Duodenal mucosa (tissue), 2 donors: Measurements from ENCODE around the gene GNAI3.

Experiments used
- H3K27ac ChIP-seq: one replicate; pipeline ENCODE4 v1.7.0; 2013; ENCODE audit warnings: low read depth, low read length
- H3K27me3 ChIP-seq, 2 donors: one replicate each; pipeline ENCODE4 v1.7.0; 2013; ENCODE audit warnings: low read length in 2 of 2, control low read depth in 1 of 2; ENCODE audit not compliant: insufficient read depth in 2 of 2, control insufficient read depth in 1 of 2
- H3K36me3 ChIP-seq, 2 donors: one replicate each; pipeline ENCODE4 v1.7.0; 2013; ENCODE audit warnings: low read length in 2 of 2, control low read depth in 1 of 2; ENCODE audit not compliant: insufficient read depth in 2 of 2, control insufficient read depth in 1 of 2
- H3K4me1 ChIP-seq, 2 donors: one replicate each; pipeline ENCODE4 v1.7.0; 2013; ENCODE audit warnings: low read length in 2 of 2, control low read depth in 1 of 2; ENCODE audit not compliant: insufficient read depth in 2 of 2, control insufficient read depth in 1 of 2
- H3K4me3 ChIP-seq, 2 donors: one replicate each; pipeline ENCODE4 v1.7.0; 2013; ENCODE audit warnings: low read length in 2 of 2, low read depth in 1 of 2
- H3K9ac ChIP-seq, 2 donors: one replicate each; pipeline ENCODE4 v1.7.0; 2013; ENCODE audit warnings: low read length in 2 of 2, low read depth in 1 of 2
- H3K9me3 ChIP-seq, 2 donors: one replicate each; pipeline ENCODE4 v1.7.0; 2013; ENCODE audit warnings: low read length in 2 of 2, control low read depth in 1 of 2; ENCODE audit not compliant: control insufficient read depth in 1 of 2

Gene GNAI3

DNA sequence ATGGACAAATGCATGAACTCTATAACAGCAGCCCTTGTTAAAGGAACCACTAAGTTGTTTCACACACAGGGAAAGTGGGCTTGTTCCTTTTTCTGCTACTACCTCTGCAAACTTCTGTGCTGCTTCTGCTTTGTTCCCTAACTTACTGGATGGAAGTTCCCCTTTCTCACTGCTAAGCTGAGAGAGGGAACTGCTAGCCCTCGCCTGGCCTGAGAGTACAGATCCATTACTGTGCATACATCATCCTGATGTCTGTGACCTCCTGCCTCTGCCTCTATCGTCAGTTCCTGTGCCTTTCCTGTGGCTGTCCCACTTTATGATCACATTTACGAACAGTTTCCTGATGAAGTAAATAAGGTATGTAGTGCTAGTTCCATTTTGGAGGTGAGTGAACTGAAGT is 67.5 kb downstream of the GNAI3 start:
- Histone ChIP-seq H3K4me3 (no peak overlapping the region), H3K27me3 (no peaks in the 10 kb centered on the region), H3K4me1 (peaks cover 34 to 52% of the 10 kb centered on the region in 2 donors), H3K27ac (peak overlapping the region; percentile 23), H3K36me3 (no peaks in the 10 kb centered on the region), H3K9ac (no peak overlapping the region), H3K9me3 (no peaks in the 10 kb centered on the region)

DNA sequence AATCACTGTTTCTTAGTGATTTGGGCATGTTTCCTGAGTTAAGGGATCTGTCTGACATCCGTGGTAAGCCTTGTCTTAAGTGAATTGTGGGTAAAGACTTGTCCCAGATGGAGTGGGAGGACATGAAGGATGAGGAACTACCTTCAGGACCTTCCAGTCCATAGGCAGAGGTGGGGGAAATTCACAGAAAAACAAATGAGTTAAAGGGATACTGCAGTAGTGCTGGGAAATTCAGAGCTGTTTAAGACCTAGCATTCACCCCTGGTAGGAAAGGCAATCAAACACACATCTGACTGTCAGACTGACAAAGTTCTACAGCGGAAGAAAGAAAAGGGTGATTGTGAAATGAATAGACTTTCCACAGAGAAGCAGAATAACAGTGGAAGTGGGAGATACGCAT is 68.0 kb downstream of the GNAI3 start:
- Histone ChIP-seq H3K27me3 (no peaks in the 10 kb centered on the region), H3K27ac (peak overlapping the region; percentile 23), H3K9me3 (no peaks in the 10 kb centered on the region), H3K4me1 (peaks cover 39 to 52% of the 10 kb centered on the region in 2 donors), H3K9ac (no peak overlapping the region), H3K4me3 (no peak overlapping the region), H3K36me3 (no peaks in the 10 kb centered on the region)

DNA sequence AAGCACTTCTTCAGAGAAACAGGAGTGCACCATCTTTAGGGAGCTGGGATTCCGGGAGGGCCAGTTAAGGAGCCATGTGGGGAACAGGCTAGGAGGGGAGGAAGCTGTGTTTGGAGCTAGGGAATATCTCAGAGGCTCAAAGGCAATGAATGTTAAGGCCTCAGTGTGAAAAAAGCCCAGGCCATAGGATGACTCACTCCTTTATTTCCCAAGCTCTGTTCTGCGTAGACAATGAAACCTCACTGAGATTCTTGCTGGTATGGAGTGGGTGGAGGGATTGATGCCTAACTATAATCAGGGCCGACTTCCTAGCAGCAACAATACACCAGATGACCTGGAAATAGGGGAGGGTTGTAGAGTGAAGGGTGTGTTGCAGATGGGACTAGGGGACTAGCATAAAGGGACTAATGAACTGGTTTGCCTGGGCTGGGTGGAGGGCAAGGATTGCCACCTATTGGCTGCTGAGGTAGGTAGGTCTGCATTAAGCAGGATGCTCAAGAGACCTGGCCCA is 68.9 kb downstream of the GNAI3 start:
- no peak overlapping the region for H3K9ac ChIP-seq

DNA sequence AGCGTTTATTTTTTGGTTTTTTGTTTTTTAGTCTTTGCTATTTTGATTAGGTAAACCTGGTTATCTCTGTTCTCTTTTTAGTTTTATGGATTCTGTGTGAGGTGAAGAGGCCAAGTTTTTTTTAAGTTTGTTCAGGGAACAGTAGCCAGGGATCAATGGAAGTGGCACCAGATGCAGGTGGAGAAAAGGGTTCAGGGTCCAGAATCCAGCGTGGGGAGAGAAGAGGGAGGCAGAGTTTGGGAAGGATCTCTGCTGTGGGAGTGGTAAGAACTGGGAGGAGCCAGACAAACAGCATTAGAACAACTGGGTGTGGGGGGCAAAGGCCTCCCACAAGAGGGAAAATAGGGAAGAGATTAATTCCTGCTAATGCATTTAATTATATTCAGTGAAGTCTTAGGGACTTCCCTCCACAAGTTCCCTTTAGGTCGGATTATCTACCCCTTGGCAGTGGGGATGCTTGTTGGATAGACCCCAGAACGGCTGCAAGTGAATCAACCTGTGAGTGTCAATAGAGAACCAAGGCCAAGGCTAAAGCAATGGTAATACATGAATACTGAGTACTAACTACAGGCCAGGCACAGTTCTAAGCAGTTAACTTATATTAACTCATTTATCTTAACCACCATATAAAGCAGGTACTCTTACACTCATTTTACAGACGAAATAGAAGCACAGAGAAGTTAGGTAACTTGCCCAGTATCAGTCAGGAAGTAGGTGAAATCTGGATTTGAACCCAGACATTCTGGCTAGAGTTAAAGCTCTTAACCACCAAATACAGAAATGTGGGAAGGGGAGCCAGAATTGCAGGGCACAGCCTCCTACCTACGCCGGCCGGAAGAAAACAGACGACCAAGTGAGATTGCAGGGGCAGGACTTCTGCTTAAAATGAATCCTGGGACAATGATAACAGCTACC is 70.5 kb downstream of the GNAI3 start:
- peak overlapping the region; percentile 23 to 79 for H3K9ac ChIP-seq
- H3K4me3 ChIP-seq, result peak overlapping the region; percentile 89 to 98
- peak overlapping the region; percentile 74 for H3K27ac ChIP-seq
- H3K27me3 ChIP-seq, result no peaks in the 10 kb centered on the region
- H3K36me3 ChIP-seq, result no peaks in the 10 kb centered on the region
- H3K9me3 ChIP-seq, result no peaks in the 10 kb centered on the region
- peaks cover 56 to 71% of the 10 kb centered on the region in 2 donors for H3K4me1 ChIP-seq

More for the DNA sequence above, 68.9 kb downstream of the GNAI3 start:
- H3K36me3 ChIP-seq, result no peaks in the 10 kb centered on the region
- H3K9me3 ChIP-seq, result no peaks in the 10 kb centered on the region
- no peaks in the 10 kb centered on the region for H3K27me3 ChIP-seq
- peaks cover 48 to 62% of the 10 kb centered on the region in 2 donors for H3K4me1 ChIP-seq
- H3K4me3 ChIP-seq, result no peak overlapping the region
- no peak overlapping the region for H3K27ac ChIP-seq

DNA sequence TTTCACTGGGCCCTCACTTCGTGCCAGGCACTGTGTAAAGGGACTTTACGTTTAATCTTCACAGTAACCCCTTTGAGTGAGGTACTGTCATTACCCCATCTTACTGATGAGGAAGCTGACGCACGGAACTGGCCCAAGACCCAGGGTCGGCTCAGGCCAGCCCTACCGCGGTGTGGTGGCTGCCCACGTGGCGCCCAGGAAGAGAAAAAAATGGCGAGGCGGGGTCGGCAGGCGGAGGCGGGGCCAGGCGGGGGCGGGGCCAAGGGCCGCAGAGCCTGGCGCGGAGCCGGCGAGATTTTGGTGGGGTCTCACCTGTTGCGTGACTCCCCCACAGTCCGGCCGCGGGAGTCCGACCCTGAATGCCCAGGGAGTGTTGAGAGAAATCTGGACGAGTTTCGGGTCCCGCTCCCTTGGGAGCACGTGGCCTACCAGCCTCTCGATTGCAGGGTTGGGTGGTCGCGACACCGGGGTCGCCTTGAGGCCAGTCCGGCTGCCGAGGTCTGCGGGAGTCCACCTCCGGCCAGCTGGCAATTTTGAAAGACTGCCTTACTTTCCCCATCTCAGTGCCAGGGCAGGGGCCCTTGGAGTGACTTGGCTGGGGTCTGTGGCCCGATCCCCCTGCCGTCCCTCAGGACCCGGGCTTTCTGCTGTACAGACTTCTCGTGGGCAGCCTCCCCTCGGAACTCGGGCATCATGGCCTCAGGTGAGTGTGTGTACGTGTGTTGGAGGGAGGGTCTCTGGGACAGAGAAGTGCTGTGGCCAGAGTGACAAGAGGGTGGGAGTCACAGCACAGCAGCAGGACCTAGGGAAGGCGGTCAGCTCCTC is 71.4 kb downstream of the GNAI3 start, which contains the start of the genes AMPD2 and GNAT2:
Gene AMPD2 (plus strand): TSS at position 262 of the 825 bp plus-strand sequence. CDS start 1,339 bp downstream, outside the sequence.
Gene GNAT2 (minus strand): TSS at position 41 of the 825 bp plus-strand sequence. CDS start 6,746 bp downstream, outside the sequence.
- Histone ChIP-seq H3K4me1 (peaks cover 60 to 66% of the 10 kb centered on the region in 2 donors), H3K9ac (peak within 1 kb of the TSS; percentile 79 to 93), H3K4me3 (peak within 1 kb of the TSS; percentile 89 to 98), H3K36me3 (no peaks in the 10 kb centered on the region), H3K9me3 (no peaks in the 10 kb centered on the region), H3K27me3 (no peaks in the 10 kb centered on the region), H3K27ac (peak within 1 kb of the TSS; percentile 74)

DNA sequence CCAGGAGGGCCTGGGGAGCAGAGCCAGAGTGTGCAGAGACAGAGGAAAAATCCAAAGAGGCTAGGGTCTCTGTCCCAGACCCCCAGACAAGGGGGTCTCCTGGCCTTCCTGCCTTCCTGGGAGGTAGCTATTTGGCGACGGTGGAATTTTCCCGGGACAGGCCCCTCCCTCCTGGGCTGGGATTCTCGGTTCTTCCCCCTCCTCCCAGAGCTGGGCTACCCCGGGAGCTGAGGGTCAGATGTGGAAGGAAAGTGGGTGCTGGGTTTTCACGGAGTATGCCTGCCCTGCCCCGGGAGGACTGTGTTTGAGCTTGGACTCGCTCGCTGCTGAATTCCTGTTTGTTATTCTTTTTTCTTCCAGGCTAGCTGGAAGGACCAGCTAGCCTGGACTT is 72.0 kb downstream of the GNAI3 start:
- no peaks in the 10 kb centered on the region for H3K9me3 ChIP-seq
- peak overlapping the region; percentile 89 to 98 for H3K4me3 ChIP-seq
- no peaks in the 10 kb centered on the region for H3K27me3 ChIP-seq
- peaks cover 60 to 66% of the 10 kb centered on the region in 2 donors for H3K4me1 ChIP-seq
- H3K9ac ChIP-seq, result peak overlapping the region; percentile 79 to 93
- peak overlapping the region; percentile 74 for H3K27ac ChIP-seq
- peaks cover 0 to 2% of the 10 kb centered on the region in 2 donors for H3K36me3 ChIP-seq

DNA sequence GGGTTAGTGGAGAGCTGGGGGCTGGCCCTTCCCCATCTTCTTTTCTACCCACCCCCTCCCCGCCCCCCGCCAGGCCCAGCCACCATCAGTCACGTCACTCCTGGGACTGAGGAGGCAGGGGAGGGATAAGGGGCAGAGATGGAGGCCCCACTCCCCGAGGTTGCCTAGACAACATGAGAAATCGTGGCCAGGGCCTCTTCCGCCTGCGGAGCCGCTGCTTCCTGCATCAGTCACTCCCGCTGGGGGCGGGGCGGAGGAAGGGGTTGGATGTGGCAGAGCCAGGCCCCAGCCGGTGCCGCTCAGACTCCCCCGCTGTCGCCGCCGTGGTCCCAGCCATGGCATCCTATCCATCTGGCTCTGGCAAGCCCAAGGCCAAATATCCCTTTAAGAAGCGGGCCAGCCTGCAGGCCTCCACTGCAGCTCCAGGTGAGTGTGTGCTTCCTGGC is 72.4 kb downstream of the GNAI3 start:
- peak overlapping the region; percentile 74 for H3K27ac ChIP-seq
- H3K27me3 ChIP-seq, result no peaks in the 10 kb centered on the region
- H3K4me3 ChIP-seq, result peak overlapping the region; percentile 89 to 98
- H3K4me1 ChIP-seq, result peaks cover 60 to 64% of the 10 kb centered on the region in 2 donors
- no peaks in the 10 kb centered on the region for H3K9me3 ChIP-seq
- peaks cover 0 to 7% of the 10 kb centered on the region in 2 donors for H3K36me3 ChIP-seq
- peak overlapping the region; percentile 79 to 93 for H3K9ac ChIP-seq

DNA sequence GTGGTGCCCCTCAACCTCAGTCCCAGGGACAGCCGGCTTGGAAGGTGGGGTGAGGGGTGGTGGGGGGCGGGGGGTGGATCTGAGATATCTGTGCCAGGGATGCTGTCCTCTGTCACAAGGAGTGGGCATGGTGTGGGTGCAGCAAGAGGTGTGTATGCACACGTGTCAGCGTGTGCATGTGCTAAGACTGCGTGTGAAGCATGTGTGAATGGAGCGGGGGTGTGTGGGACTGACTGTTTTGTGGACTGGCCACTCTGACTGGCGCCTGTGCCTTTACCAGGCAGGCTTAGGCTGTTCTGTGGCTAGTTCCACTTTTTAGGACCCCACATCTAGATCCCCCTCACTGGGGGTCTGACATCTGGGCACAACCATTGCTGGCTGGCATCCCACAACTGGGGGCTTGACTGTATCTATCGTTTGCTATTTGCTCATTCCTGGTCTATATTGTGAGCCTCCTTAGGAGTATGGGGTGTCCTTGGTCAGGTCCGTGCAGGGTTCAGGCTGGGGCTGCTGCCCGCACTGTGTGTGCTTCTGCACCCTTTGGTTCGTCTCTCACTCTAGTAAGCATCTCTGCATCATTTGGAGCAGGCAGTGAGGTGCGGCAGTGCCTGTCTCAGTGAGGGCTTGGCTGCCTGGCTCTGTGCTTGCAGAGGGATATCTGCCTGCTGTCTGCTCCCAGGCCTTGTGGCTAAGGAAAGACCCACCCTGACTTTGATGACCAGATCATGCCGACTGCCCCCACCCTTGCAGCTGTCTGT is 73.1 kb downstream of the GNAI3 start:
- Histone ChIP-seq H3K9ac (peak overlapping the region; percentile 62 to 70), H3K4me3 (peak overlapping the region; percentile 89 to 98), H3K36me3 (peaks cover under 1 to 14% of the 10 kb centered on the region in 2 donors), H3K27me3 (no peaks in the 10 kb centered on the region), H3K9me3 (no peaks in the 10 kb centered on the region), H3K27ac (no peak overlapping the region), H3K4me1 (peaks cover 57% of the 10 kb centered on the region in 2 donors)

DNA sequence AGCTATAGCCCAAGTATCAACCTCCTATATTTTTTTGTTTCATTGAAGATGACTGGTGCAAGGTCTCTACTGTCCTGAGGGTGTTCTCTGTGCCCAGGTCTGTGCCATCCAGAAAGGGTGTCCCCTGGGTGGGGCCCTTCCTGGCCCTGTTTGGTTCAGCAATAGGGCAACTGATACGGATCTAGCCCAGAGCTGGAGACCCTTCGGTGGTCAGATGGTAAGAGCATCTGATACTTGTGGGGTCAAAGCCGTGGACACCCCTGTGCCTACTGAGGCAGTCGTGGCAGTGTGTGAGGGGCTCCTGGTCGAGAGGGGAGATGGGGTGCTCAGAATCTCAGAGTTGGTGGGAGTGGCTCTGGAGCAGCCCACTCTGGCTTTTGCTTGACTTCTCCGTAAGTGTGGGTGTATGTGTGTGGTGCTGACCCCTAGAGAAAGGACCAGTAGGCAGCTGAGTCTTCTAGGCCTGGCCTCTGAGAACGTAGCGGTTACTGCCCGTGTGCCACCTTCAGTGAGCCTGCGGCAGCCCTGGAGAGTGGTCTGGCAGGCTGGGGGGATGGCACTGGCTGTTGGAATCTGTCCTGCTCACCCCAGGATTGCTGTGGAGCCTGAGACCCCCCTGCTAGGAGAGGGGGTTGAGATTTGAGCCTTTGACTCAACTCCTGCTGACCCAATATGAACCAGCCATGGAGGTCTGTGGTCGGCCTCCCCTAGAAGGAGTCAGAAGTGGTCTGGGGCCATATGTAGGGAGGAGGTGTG is 73.9 kb downstream of the GNAI3 start:
- Histone ChIP-seq H3K27ac (no peak overlapping the region), H3K36me3 (peaks cover 8 to 22% of the 10 kb centered on the region in 2 donors), H3K4me3 (peak overlapping the region; percentile 89 to 98)

More for the DNA sequence above, 73.9 kb downstream of the GNAI3 start:
- no peaks in the 10 kb centered on the region for H3K9me3 ChIP-seq
- peak overlapping the region; percentile 62 to 70 for H3K9ac ChIP-seq
- peaks cover 49 to 51% of the 10 kb centered on the region in 2 donors for H3K4me1 ChIP-seq
- H3K27me3 ChIP-seq, result no peaks in the 10 kb centered on the region
